HepG2 (cell line): ENCODE results near the gene MEG3. TPM values are rescaled to one million over a fixed set of nuclear protein-coding genes. Genes with fewer than 3 reads are reported as not detected.

Source experiments
- ARHGAP35 ChIP-seq: sonication (generic); formaldehyde crosslinking; IDR thresholded peaks from 2 replicates; pipeline ENCODE4 v1.9.0; 2022; ENCODE audit warnings: mild to moderate bottlenecking, inconsistent platforms, moderate library complexity, missing genetic modification reagents, borderline replicate concordance
- ATM ChIP-seq: fragments of 450-650 bp; IDR thresholded peaks from 2 replicates; pipeline ENCODE4 v1.7.1; 2017; ENCODE audit warnings: mild to moderate bottlenecking, borderline replicate concordance
- ATRX ChIP-seq: sonication (generic); formaldehyde crosslinking; IDR thresholded peaks from 2 replicates; pipeline ENCODE4 v1.4.0; 2020; ENCODE audit warnings: missing genetic modification reagents, borderline replicate concordance
- BRCA1 ChIP-seq: sonication (generic); formaldehyde crosslinking; IDR thresholded peaks from 2 replicates; pipeline ENCODE4 v1.4.0; 2020; ENCODE audit warnings: missing genetic modification reagents
- HIC2 ChIP-seq: sonication (generic); formaldehyde crosslinking; IDR thresholded peaks from 2 replicates; pipeline ENCODE4 v1.9.0; 2022; ENCODE audit warnings: low read depth, missing genetic modification reagents
- KLF11 ChIP-seq: IDR thresholded peaks from 2 replicates; pipeline ENCODE4 v1.6.1; 2016; ENCODE audit warnings: missing compliant biosample characterization
- KMT2A ChIP-seq: sonication (generic); formaldehyde crosslinking; IDR thresholded peaks from 2 replicates; pipeline ENCODE4 v1.4.0; 2020; ENCODE audit warnings: missing genetic modification reagents
- MZF1 ChIP-seq: sonication (generic); formaldehyde crosslinking; IDR thresholded peaks from 2 replicates; pipeline ENCODE4 v1.8.1; 2023; ENCODE audit warnings: mild to moderate bottlenecking, missing genetic modification reagents, borderline replicate concordance
- PRPF4 ChIP-seq: fragments of 200-400 bp; formaldehyde crosslinking; IDR thresholded peaks from 2 replicates; pipeline ENCODE4 v1.6.1; 2016; ENCODE audit warnings: low read length, low read depth; ENCODE audit not compliant: poor library complexity, severe bottlenecking
- RAD21 ChIP-seq: fragments of 450-650 bp; formaldehyde crosslinking; IDR thresholded peaks from 2 replicates; pipeline ENCODE4 v1.5.0; 2020; ENCODE audit warnings: mild to moderate bottlenecking
- ZBTB38 ChIP-seq: sonication (generic); formaldehyde crosslinking; IDR thresholded peaks from 2 replicates; pipeline ENCODE4 v1.5.1; 2020; ENCODE audit warnings: mild to moderate bottlenecking, missing genetic modification reagents
- ZBTB46 ChIP-seq: sonication (generic); formaldehyde crosslinking; IDR thresholded peaks from 2 replicates; pipeline ENCODE4 v1.4.0; 2020; ENCODE audit warnings: mild to moderate bottlenecking, missing genetic modification reagents, borderline replicate concordance
- ZNF589 ChIP-seq: sonication (generic); formaldehyde crosslinking; conservative IDR thresholded peaks from 2 replicates; pipeline ENCODE4 v1.8.0; 2022; ENCODE audit warnings: mild to moderate bottlenecking, moderate library complexity, missing genetic modification reagents
- ZNF598 ChIP-seq: sonication (generic); formaldehyde crosslinking; IDR thresholded peaks from 2 replicates; pipeline ENCODE4 v1.5.1; 2020; ENCODE audit warnings: mild to moderate bottlenecking, missing genetic modification reagents, borderline replicate concordance
- ZNF761 ChIP-seq: sonication (generic); formaldehyde crosslinking; conservative IDR thresholded peaks from 2 replicates; pipeline ENCODE4 v1.4.0; 2020; ENCODE audit warnings: mild to moderate bottlenecking, missing genetic modification reagents
- ZNF839 ChIP-seq: sonication (generic); formaldehyde crosslinking; IDR thresholded peaks from 2 replicates; pipeline ENCODE4 v1.4.0; 2020; ENCODE audit warnings: missing genetic modification reagents, mild to moderate bottlenecking, borderline replicate concordance
- ZNF883 ChIP-seq: sonication (generic); formaldehyde crosslinking; IDR thresholded peaks from 2 replicates; pipeline ENCODE4 v1.5.1; 2020; ENCODE audit warnings: mild to moderate bottlenecking, missing genetic modification reagents; ENCODE audit errors: not compliant biosample characterization
- polyA plus RNA-seq, 8 experiments: library from polyadenylated mRNA; depleted of rRNA in 3 of 8; stranded (reverse) in 7 of 8; unstranded in 1 of 8; fragments of >200 nt; fragmentation: Illumina TruSeq in 4 of 8; extraction: Trizol in 4 of 8; gene quantifications; 2 replicates each; pipeline versions ENCODE4 v1.2.1 to v1.2.3, GENCODE V29; 2011 to 2016; ENCODE audit warnings: low read depth in 4 of 8, missing spikeins in 1 of 8, mixed read lengths in 1 of 8; ENCODE audit not compliant: insufficient read depth in 1 of 8
- total RNA-seq, 5 experiments: library from RNA; depleted of rRNA; stranded (reverse); fragments of >200 nt; fragmentation: Illumina TruSeq; extraction: Trizol; gene quantifications; 2 replicates each; pipeline ENCODE4 v1.2.3, GENCODE V29; 2016; ENCODE audit warnings: low read depth in 1 of 5
- TF ChIP-seq, protein P1 (sequence below): fragments of 450-650 bp; IDR thresholded peaks from 2 replicates; pipeline ENCODE4 v1.6.1; 2017
- TF ChIP-seq, protein P2 (sequence below), 2 experiments: fragments of 450-650 bp in 1 of 2; sonication (generic) in 1 of 2; formaldehyde crosslinking; IDR thresholded peaks; 2 replicates each; pipeline versions ENCODE4 v1.5.0 to v1.8.0; 2020 to 2022; ENCODE audit warnings: mild to moderate bottlenecking in 1 of 2, missing genetic modification reagents in 1 of 2
- TF ChIP-seq, protein P3 (sequence below): sonication (generic); formaldehyde crosslinking; IDR thresholded peaks from 2 replicates; pipeline ENCODE4 v1.4.0; 2020; ENCODE audit warnings: missing genetic modification reagents

Gene MEG3
- total and polyA plus RNA-seq, 2 of the 13 experiments (the other 11 are each of a cell fraction or from before 2014, with no cell fraction given): 0.17 TPM; not detected in 1

DNA sequence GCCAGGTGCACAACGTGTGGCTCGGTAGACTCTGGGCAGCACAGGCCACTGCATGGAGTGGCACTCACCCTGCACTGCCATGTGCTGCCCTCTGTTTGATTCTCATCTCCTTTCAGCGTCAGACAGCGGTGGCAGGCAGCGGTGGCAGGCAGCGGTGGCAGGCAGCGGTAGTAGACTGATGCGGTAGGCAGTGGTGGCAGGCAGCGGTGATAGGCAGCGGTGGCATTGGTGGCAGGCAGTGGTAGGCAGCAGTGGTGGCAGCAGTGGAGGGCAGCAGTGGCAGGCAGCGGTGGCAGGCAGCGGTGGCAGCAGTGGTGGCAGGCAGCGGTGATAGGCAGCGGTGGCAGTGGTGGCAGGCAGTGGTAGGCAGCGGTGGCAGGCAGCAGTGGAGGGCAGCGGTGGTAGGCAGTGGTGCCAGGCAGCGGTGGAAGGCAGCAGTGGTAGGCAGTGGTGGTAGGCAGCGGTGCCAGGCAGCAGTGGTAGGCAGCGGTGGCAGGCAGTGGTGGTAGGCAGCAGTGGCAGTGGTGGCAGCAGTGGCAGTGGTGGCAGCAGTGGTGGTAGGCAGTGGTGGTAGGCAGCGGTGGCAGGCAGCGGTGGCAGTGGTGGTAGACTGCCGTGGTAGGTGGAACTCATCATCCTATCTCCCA lies 6.0 kb upstream of the MEG3 start (continued):
- TF ChIP-seq, protein P1, sequence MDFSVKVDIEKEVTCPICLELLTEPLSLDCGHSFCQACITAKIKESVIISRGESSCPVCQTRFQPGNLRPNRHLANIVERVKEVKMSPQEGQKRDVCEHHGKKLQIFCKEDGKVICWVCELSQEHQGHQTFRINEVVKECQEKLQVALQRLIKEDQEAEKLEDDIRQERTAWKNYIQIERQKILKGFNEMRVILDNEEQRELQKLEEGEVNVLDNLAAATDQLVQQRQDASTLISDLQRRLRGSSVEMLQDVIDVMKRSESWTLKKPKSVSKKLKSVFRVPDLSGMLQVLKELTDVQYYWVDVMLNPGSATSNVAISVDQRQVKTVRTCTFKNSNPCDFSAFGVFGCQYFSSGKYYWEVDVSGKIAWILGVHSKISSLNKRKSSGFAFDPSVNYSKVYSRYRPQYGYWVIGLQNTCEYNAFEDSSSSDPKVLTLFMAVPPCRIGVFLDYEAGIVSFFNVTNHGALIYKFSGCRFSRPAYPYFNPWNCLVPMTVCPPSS: no peak
- TF ChIP-seq ZNF839 (0 out of 2 replicates have a peak, but pooled peaks have one; percentile 19), ZBTB46 (CRISPR knock-in tag) (no peak), MZF1 (CRISPR knock-in tag) (no peak), ATM (no peak), ZNF589 (CRISPR knock-in tag) (0 out of 2 replicates have a peak, but pooled peaks have one; percentile 49), ZNF761 (CRISPR knock-in tag) (no peak), PRPF4 (no peak), ZNF598 (CRISPR knock-in tag) (no peak), ZBTB38 (peak; percentile 96), ARHGAP35 (CRISPR knock-in tag) (no peak), ATRX (CRISPR knock-in tag) (no peak), KMT2A (no peak), BRCA1 (CRISPR knock-in tag) (no peak), HIC2 (CRISPR knock-in tag) (peak; percentile 82), RAD21 (CRISPR knock-in tag) (no peak), ZNF883 (CRISPR knock-in tag) (peak; percentile 14), KLF11 (CRISPR knock-in tag) (no peak)
- TF ChIP-seq, protein P2, sequence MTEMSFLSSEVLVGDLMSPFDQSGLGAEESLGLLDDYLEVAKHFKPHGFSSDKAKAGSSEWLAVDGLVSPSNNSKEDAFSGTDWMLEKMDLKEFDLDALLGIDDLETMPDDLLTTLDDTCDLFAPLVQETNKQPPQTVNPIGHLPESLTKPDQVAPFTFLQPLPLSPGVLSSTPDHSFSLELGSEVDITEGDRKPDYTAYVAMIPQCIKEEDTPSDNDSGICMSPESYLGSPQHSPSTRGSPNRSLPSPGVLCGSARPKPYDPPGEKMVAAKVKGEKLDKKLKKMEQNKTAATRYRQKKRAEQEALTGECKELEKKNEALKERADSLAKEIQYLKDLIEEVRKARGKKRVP (CRISPR knock-in tag; IDR thresholded peaks at IDR 0.05): no peak
- TF ChIP-seq, protein P3, sequence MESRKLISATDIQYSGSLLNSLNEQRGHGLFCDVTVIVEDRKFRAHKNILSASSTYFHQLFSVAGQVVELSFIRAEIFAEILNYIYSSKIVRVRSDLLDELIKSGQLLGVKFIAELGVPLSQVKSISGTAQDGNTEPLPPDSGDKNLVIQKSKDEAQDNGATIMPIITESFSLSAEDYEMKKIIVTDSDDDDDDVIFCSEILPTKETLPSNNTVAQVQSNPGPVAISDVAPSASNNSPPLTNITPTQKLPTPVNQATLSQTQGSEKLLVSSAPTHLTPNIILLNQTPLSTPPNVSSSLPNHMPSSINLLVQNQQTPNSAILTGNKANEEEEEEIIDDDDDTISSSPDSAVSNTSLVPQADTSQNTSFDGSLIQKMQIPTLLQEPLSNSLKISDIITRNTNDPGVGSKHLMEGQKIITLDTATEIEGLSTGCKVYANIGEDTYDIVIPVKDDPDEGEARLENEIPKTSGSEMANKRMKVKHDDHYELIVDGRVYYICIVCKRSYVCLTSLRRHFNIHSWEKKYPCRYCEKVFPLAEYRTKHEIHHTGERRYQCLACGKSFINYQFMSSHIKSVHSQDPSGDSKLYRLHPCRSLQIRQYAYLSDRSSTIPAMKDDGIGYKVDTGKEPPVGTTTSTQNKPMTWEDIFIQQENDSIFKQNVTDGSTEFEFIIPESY (CRISPR knock-in tag): peak; percentile 72
